NOMO-1 treated with dmso at 0.1 percent for 144 hours (cell line): ENCODE measurements around the gene PNPO.
"Not testable (repeated sequence)": the region's sequence is repeated elsewhere in the genome, so short reads cannot be mapped to it uniquely, and the experiment has no call there.

ENCODE experiments used
- DNase-seq: peaks from one replicate; lab custom pipeline; 2025; ENCODE audit not compliant: unreplicated experiment; lab: John Stamatoyannopoulos, UW

PNPO gene

DNA sequence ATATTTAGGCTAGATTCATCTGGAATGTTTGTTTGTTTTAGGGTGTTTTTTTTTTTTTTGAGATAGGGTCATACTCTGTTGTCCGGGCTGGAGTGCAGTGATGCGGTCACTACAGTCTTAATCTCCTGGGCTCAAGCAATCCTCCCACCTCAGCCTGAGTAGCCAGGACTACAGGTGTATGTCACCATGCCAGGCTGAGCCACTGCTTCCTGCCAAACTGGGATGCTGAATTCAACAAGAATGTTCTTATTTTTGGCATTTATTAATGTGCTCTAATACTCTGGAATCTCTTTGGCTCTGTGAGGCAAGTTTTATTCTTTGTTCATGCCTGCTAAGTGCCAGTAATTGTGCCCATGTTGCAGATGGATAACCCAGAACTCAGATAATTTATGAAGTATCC is 23.8 kb upstream of the PNPO start:
- no peak for DNase-seq

DNA sequence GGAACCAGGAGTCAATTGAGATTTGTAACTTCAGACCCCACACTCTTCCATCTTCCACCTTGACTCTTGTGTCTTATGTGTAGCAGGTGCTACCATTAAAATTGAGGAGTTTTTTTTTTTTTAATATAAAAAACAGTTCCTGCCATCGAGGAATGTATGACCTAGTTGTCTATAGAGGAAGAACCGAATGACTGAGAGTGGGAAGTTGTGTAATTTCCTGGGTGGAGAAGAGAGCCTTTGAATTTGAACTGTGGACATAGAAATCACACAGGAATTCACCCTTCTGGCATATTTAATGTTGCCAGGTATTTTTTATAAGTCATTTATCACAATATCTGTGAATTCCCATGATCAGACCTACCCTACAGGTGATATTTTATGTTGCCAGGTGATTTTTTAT is 23.4 kb upstream of the PNPO start:
- DNase-seq = no peak

DNA sequence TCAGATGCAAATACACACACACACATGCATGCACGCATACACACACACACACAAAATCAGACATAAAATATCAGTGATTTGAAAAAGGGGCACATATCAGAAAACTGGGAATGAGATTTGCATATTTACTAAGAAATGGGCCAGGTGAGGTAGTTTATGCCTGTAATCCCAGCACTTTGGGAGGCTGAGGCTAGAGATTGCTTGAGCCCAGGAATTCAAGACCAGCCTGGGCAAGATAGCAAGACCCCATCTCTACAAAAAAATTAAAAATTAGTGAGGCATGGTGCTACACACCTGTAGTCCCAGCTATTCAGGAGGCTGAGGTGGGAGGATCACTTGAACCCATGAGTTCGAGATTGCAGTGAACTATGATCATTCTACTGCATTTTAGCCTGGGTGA is 22.4 kb upstream of the PNPO start:
- DNase-seq = no peak

DNA sequence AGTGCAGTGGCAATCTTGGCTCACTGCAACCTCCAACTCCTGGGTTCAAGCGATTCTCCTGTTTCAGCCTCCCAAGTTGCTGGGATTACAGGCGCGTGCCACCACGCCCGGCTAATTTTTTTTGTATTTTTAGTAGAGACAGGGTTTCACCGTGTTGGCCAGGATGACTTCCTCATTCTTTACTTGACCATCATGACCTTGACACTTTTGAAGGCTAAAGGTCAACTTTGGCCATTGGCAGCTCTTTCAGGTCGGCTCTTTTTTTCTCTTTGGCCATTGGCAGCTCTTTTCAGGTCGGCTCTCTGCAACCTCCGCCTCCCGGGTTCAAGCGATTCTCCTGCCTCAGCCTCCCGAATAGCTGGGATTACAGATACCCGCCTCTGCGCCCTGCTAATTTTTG is 21.5 kb upstream of the PNPO start:
- DNase-seq = not testable (repeated sequence)

DNA sequence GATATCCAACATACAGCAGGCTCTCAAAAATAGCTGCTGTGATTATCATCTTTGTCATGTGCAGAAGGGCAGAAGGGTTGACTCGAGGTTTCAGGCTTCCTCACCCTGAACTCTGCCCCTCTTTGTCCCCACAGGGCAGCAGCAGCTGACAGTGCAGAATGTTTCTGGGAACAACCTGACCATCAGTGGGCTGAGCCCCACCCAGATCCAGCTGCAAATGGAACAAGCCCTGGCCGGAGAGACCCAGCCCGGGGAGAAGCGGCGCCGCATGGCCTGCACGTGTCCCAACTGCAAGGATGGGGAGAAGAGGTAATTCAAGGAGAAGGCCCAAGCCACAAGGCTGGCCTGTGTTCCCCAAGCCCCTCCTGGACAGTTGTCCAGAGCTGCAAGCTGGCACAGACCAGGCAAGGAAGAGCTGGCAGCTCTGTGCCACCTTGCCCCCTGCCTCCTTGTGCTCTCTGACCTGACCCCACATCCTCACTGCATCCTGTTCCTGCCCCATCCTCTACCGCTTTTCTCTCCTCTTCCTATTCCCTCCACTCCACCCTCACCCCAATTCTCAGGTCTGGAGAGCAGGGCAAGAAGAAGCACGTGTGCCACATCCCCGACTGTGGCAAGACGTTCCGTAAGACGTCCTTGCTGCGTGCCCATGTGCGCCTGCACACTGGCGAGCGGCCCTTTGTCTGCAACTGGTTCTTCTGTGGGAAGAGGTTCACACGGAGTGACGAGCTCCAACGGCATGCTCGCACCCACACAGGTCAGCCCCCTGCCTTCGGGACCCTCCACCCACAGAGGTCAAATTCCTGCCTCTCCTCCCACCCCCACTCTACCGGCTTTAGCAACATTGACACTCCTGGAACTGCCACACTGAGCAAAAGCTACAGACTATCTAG is 16.3 kb upstream of the PNPO start:
- no peak for DNase-seq

DNA sequence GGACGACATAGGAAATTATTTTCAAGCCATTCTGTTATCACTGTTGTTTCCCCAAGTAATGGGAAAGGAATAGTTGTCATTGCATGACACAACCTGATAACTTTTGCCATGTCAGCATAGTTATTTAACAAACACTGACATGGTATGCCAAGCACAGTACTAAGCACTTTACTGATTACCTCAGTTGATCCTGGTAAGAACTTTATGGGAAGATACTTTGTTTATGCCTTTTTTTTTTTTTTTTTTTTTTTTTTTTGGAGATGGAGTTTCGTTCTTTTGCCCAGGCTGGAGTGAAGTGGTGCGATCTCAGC is 15.7 kb upstream of the PNPO start:
- DNase-seq = no peak

DNA sequence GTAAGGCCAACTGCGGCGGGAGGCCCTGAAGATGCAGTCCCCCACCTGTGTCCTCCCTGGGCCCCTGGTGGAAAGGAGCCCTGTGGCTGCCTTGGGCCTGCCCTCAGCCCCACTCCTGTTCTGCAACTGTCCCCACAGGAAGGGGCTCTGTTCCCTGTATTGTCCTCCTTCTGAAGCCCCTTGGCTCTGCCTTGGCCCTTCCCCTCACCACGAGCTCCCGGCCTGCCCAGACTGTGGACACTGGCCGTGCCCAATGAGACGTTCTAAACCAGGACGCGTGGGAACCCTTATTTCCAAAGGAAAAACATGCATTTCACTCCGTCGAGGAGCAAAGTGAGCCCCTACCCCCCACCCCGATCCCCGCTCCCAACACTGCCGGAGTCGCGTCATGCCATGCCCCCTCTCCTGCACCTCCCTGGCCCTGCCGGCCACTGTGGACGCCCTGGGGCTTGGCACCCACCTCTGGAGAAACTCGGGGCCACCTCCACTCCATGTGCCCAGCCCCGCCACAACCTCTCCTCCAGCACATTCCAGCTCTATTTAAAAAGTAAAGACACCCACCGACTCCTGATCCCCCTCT is 13.5 kb upstream of the PNPO start:
- no peak for DNase-seq

DNA sequence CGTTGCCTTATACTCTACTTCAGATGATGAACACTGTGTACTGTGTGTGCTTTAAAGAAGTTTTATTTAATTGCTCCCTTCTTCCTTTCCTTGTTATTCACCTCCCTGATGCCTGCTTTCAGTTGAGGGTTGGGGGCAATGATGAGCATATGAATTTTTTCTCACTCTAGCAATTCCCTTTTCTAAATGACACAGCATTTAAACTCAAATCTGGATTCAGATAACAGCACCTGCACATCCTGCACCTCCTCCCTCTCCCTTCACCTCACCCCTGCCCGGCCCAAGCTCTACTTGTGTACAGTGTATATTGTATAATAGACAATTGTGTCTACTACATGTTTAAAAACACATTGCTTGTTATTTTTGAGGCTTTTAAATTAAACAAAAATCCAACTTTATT is 13.0 kb upstream of the PNPO start:
- no peak for DNase-seq

DNA sequence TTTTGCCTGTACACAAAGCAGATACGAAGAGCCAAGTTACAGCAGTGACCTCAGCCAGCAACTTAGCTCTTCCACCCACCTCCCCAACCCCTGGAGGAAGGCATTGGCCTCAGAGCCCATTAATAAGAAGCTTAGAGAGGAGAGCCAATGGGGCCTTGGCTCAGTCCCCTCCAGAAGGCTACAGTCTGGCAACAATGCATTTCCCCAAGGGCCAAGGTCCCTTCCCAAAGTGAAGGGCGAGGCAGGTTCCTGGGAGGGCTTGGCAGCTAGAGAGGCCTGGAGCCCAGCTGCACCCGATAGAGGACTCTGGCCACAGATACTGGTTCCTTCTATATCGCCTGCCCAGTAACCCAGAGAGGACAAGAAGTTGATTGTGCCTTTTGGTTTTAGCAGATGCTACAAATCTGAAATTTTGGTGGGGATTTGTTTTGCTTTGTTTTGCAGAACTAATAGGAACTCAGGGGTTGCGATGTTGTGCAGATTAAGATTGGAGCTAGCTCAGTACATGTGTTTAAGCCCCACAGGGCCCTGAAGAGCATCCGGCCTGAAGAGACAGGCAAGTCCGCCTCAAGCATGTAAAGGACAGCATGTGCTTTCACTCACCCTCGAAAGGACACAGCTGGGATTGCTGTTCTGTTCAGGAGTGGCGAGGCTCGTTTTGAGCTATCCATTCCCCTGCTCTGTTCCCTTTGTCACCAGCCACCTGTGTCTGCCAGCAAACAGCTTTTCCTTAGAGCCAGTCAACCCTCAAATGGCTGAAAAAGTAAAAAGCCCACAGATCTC is 12.0 kb upstream of the PNPO start:
- no peak for DNase-seq

DNA sequence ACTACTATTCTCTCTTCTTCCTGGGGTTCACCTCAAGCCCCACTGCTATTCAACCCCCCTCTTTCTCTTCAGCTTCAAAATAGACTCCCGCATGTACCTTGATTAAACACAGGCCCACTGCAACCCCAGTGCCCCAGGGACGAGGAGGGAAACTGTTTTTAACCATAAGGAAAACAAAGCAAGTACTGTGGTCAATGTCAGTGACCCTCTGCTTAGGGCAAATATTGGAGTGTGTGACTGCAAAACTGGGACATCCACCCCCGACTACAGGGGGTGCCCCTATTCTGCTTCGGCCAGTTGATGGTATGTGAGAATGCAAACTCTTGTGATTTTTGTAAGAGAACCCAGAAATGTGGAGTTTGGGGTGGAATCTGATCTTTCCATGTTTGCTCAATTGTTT is 9.5 kb upstream of the PNPO start:
- no peak for DNase-seq

DNA sequence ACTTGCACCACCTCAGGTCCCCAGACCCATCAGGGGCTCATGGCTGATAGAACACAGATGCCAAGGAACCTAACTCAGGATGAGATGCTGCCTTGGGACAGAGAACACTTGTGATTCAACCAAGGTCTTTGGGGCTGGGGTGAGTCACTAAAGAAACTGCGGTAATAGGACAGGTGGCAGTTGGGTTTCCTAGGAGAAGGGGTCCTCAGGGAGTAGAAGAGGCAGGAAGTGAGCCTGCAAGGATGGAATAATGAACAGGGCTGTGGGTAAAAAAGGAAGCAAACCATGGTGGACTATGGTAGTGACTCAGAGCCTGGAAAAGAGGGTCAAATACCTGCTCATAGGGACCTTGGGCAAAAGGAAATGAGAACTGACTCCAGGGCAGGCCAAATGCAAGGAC is 6.5 kb upstream of the PNPO start:
- DNase-seq = no peak

DNA sequence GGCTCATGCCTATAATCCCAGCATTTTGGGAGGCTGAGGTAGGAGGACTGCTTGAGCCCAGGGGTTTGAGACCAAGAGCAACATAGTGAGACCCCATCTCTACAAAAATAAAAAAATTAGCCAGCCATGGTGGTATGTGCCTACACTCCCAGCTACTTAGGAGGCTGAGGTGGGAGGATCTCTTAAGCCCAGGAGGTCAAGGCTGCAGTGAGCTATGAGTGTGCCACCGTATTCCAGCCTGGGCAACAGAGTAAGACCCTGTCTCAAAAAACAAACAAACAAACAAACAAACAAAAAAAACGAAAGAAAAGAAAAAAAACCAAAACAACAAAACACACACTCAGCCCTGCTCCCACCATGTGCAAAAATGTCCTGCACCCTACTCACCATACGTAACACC is 5.9 kb upstream of the PNPO start:
- DNase-seq = not testable (repeated sequence)

DNA sequence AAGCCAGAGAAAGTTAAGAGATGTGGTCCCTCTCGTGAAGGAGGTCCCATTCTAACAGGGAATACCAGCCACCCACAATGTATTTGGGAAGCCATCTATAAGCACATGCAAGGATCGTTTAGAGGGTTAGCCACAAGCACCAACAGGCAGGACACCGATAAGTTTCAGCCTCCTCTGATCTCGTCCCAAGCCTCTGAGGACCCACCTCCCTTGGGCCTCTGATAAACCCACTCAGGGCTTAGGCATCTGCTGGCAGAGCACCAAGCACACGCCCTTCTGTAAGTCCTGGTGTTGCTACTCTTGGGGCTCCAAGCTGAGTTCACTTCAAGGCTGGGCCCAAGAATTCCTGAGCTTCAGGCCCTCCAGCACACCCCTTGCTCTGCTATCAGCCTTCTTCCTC is 5.4 kb upstream of the PNPO start:
- no peak for DNase-seq

DNA sequence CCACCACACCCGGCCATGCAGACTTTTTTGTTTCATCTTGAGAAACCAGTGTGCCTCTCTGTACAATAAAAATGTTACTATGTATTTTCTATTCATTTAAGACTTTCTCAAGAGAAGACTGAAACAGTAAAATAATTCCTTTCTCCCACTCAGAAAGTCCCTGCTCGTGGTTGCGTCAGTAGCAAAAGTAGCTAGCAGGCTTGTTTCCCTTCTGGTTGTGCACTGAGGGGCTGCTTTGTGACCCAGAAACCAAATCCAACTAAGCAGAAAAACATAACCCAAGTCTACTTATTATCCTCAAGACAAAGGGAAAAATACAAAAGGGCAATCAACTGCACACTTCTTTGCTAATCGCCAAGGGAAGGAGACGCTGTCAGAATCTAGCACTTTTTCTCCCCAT is 3.4 kb upstream of the PNPO start:
- no peak for DNase-seq

DNA sequence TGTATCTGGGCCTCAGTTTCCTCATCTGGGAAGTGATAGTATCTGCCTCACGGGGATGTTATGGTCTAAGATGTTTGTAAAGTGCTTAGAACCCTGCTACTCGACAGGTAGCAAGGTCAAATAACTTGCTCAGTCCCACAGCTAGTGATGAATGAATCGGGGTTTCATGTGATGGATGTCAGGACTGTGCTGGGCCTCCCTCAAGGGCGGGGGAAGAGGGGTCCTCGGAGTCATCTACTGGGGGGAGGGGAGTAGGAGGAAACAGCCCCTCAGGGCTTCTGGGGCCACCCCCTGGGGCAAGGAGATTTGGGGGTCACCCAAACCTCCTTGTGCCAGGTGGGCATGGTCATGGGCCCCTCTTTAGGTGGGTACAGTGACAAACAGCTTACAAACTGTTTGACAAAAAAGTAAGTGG is 732 bp downstream of the PNPO start:
- no peak for DNase-seq

DNA sequence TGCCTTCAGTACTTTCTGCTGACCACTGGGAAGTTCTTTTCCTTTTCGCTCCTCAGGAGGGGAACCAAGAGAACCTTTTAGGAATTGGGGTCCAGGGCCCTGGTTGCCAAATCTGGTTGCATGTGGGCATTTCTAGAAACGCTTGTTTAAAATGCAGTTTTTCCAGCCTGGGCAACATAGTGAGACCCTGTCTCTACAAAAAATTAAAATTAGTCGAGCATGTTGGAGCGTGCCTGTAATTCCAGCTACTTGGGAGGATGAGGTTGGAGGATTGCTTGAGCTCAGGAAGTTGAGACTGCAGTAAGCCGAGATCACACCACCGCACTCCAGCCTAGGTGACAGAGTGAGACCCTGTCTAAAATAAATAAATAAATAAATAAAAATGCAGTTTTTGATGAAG is 1.2 kb downstream of the PNPO start:
- DNase-seq = no peak

DNA sequence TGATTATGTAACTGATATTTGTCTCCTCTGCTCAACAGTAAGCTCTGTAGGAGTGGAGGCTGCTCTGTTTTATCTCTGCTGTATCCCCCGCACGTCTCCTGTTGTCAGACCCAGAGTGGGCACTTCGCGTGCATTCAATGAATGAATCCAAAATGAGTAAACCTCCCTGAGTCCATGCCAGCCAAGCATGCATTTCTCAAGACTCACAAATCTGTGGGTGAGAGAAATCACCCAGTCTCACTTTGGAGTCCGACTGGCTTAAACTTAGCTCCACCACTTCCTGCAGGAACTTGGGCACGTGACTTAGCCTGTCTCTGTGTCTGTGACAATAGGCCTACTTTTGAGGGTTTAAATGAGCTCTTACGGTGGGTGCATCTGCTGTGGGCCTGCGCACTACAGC is 3.7 kb downstream of the PNPO start:
- DNase-seq = peak; percentile 3

DNA sequence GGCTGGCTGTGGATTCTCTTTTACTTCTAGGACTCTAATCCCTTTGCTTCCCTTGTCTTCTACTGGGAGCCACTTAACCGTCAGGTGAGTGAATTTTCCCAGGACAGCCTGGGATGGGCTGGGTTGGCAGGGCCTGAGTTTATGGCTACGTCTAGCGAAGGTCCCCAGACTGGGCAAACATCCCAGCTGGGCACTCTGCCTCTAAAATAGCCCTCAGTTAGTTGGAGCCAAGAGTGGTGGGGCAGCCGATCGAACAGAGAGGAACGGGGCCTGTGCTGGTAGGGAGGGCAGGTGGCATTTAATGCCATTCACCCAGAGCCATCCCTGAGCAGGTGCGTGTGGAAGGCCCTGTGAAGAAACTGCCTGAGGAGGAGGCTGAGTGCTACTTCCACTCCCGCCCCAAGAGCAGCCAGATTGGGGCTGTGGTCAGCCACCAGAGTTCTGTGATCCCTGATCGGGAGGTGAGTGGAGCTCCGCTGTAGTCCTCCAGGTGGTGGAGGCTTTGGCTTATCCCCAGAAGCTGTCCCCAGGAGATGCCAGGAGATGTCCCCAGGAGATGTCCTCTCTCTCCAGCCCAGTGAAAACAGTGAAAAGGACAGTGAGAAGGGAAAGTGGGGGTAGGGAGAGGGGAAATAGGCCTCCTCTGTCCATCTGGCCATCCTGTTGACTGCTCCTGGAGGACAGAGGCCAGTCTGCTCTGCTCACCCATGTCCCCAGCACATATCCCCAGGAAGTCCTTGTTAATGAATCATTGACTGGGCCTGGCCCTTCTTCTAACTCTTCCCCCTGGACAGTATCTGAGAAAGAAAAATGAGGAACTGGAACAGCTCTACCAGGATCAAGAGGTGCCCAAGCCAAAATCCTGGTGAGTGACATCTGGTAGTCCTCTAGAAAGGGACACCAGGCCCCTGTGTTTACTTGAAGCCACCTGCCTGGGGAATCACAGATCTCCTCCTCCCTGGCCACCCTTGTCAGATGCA is 4.4 kb downstream of the PNPO start:
- DNase-seq = no peak

DNA sequence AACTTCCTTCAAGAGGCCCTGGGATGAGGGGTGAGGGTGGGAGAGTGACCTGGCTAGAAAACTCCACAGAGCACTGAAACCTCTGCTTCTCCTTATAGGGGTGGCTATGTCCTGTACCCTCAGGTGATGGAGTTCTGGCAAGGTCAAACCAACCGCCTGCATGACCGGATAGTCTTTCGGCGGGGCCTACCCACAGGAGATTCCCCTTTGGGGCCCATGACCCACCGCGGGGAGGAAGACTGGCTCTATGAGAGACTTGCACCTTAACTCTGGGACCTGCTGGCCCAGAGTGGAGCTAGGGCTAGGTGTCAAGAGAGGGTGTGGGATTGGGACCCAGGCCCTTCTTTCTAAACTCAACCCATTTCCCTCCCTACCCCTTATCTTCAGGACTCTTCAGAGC is 5.1 kb downstream of the PNPO start:
- DNase-seq = no peak

DNA sequence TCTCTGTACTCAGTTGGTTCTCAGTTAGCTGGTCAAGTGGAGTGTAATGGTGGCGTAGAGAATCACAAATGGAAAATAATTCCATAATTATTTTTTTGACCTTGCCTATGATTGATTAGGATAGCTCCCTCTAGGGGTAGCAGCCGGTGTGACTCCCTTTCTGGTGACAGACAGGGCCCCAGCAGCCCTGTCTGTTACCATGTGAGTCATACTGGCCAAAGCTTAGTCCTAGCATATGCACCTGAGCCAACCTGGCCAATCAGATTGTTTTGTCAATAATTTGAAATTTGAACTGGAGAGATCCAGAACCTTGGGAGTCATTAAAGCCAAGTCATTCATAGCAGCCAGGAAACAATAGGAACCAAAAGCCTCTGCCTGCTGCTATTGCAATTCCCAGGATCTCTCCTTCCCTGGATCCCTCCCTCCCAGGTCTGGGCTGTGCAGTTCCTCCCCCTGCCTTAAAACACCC is 5.6 kb downstream of the PNPO start:
- DNase-seq = peak; percentile 52

DNA sequence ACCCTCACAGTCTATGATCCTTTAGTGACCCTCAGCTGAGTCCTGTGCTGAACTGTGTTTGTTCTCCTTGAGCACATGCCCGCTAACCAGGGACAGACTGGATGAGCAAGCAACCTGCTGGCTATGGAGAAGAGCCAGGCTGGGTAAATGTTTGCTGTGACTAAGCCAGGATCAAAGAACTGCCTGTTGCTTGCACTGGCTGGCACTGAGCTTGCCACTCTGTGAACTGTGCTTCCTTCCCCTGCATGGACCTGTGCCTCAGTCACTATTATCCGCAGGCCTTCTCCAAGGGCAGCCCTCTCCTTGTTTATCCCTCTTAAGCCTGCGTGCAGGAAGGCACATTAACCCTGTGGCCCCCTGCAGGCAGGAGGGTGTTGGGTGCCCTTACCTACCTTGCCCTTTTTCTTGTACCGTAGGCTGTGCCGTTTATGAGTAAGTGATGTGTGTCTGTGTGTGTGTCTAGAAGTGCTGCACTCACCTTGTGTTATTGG is 7.4 kb downstream of the PNPO start:
- DNase-seq = no peak
